IMR-90 (cell line): ENCODE measurements around the gene CALN1. TPM values are rescaled to one million over a fixed set of nuclear protein-coding genes. Genes with fewer than 3 reads are reported as not detected.

Experiments used
- ATAC-seq: fragments of 200-7000 bp; cut with Tn5 transposase; 2 replicates; pipeline ENCODE4 v1.9.1; 2020; ENCODE audit warnings: low read depth, mild to moderate bottlenecking, moderate library complexity
- BruUV-seq: library from RNA; stranded (reverse); fragments of 400-500 nt; replicated peaks from 2 replicates; lab custom pipeline; 2021; lab: Mats Ljungman, UMichigan
- CTCF ChIA-PET: fragments of 300-600 bp; formaldehyde crosslinking; extraction: SDS; loops from one replicate; lab custom pipeline; 2021; ENCODE audit warnings: antibody characterized with exemption; lab: Yijun Ruan, JAX
- POLR2A ChIA-PET: fragments of 300-600 bp; sonication (Branson Sonifier 250); formaldehyde crosslinking; loops from one replicate; lab custom pipeline; 2022; ENCODE audit warnings: antibody characterized with exemption; ENCODE audit not compliant: unreplicated experiment; lab: Charles Lee
- DNase-seq: peaks from one replicate; pipeline ENCODE4 v3.0.0; 2013
- H2AFZ ChIP-seq: replicated peaks from 2 replicates; pipeline ENCODE3; 2013; ENCODE audit warnings: low read length, mild to moderate bottlenecking; ENCODE audit not compliant: poor library complexity
- H2AK5ac ChIP-seq: 2 replicates; pipeline ENCODE4 v1.6.1; 2013; ENCODE audit warnings: low read depth, low read length, inconsistent platforms
- H2AK9ac ChIP-seq: replicated peaks from 2 replicates; pipeline ENCODE3; 2013; ENCODE audit warnings: mild to moderate bottlenecking, low read depth, low read length, moderate library complexity; ENCODE audit not compliant: poor library complexity
- H2BK120ac ChIP-seq: 2 replicates; pipeline ENCODE4 v1.6.1; 2013; ENCODE audit warnings: low read depth, low read length, inconsistent platforms
- H2BK15ac ChIP-seq: 3 replicates; pipeline ENCODE4 v1.6.1; 2013; ENCODE audit warnings: low read depth, low read length, inconsistent platforms
- H2BK20ac ChIP-seq: 2 replicates; pipeline ENCODE4 v1.6.1; 2013; ENCODE audit warnings: low read depth, mild to moderate bottlenecking, inconsistent platforms, low read length, moderate library complexity
- H2BK5ac ChIP-seq: 2 replicates; pipeline ENCODE4 v1.6.1; 2013; ENCODE audit warnings: mild to moderate bottlenecking, low read depth, low read length, inconsistent platforms; ENCODE audit not compliant: poor library complexity, severe bottlenecking
- H3K14ac ChIP-seq: replicated peaks from 2 replicates; pipeline ENCODE4 v1.6.1; 2013; ENCODE audit warnings: low read depth, low read length, inconsistent platforms
- H3K18ac ChIP-seq: 2 replicates; pipeline ENCODE4 v1.6.1; 2013; ENCODE audit warnings: low read depth, low read length, control low read depth
- H3K23ac ChIP-seq: 2 replicates; pipeline ENCODE4 v1.6.1; 2013; ENCODE audit warnings: low read depth, low read length, inconsistent platforms
- H3K27ac ChIP-seq: 2 replicates; pipeline ENCODE4 v1.5.1; 2013; ENCODE audit warnings: mild to moderate bottlenecking, control low read depth, low read length; ENCODE audit not compliant: insufficient read depth
- H3K27me3 ChIP-seq: 2 replicates; pipeline ENCODE4 v1.6.1; 2013; ENCODE audit warnings: low read length; ENCODE audit not compliant: control insufficient read depth, insufficient read depth
- H3K36me3 ChIP-seq: 2 replicates; pipeline ENCODE4 v1.6.1; 2013; ENCODE audit warnings: low read length, mixed read lengths; ENCODE audit not compliant: control insufficient read depth, insufficient read depth
- H3K4ac ChIP-seq: 2 replicates; pipeline ENCODE4 v1.6.1; 2013; ENCODE audit warnings: low read depth, low read length, inconsistent platforms
- H3K4me1 ChIP-seq: 2 replicates; pipeline ENCODE4 v1.6.1; 2013; ENCODE audit warnings: low read length, mixed read lengths; ENCODE audit not compliant: control insufficient read depth, insufficient read depth
- H3K4me2 ChIP-seq: 2 replicates; pipeline ENCODE4 v1.6.1; 2013; ENCODE audit warnings: low read depth, mild to moderate bottlenecking, control low read depth, low read length, moderate library complexity
- H3K4me3 ChIP-seq: 2 replicates; pipeline ENCODE4 v1.5.1; 2013; ENCODE audit warnings: low read depth, mild to moderate bottlenecking, control low read depth, low read length, moderate library complexity; ENCODE audit not compliant: insufficient read depth
- H3K56ac ChIP-seq: 2 replicates; pipeline ENCODE4 v1.6.1; 2013; ENCODE audit warnings: low read length, inconsistent platforms; ENCODE audit not compliant: insufficient read depth; ENCODE audit errors: extremely low read depth
- H3K79me1 ChIP-seq, 2 experiments: 2 replicates each; pipeline ENCODE4 v1.6.1; 2013; ENCODE audit warnings: low read length in 2 of 2, inconsistent platforms in 1 of 2, low read depth in 1 of 2
- H3K9ac ChIP-seq: 2 replicates; pipeline ENCODE4 v1.6.1; 2013; ENCODE audit warnings: low read depth, low read length, control low read depth
- H3K9me1 ChIP-seq: 2 replicates; pipeline ENCODE4 v1.6.1; 2013; ENCODE audit warnings: low read length, inconsistent platforms; ENCODE audit not compliant: insufficient read depth
- H3K9me3 ChIP-seq: 2 replicates; pipeline ENCODE4 v1.6.1; 2013; ENCODE audit warnings: low read length; ENCODE audit not compliant: control insufficient read depth, insufficient read depth
- H4K20me1 ChIP-seq: 2 replicates; pipeline ENCODE4 v1.6.1; 2013; ENCODE audit warnings: low read length, inconsistent platforms; ENCODE audit not compliant: insufficient read depth
- H4K5ac ChIP-seq: 2 replicates; pipeline ENCODE4 v1.6.1; 2013; ENCODE audit warnings: mild to moderate bottlenecking, low read depth, low read length, control low read depth
- H4K8ac ChIP-seq, 2 experiments: 2 replicates each; pipeline ENCODE4 v1.6.1; 2013; ENCODE audit warnings: low read depth in 2 of 2, low read length in 2 of 2, control low read depth in 1 of 2, inconsistent platforms in 1 of 2
- H4K91ac ChIP-seq: 2 replicates; pipeline ENCODE4 v1.6.1; 2013; ENCODE audit warnings: low read depth, low read length, inconsistent platforms; ENCODE audit not compliant: insufficient read depth
- CEBPB ChIP-seq: IDR thresholded peaks from 2 replicates; pipeline ENCODE4 v1.6.1; 2012; ENCODE audit warnings: low read depth, low read length, improper control_type of control experiment
- CTCF ChIP-seq: conservative IDR thresholded peaks from 2 replicates; pipeline ENCODE4 v1.5.1; 2012; ENCODE audit warnings: mild to moderate bottlenecking, low read depth, low read length, improper control_type of control experiment
- ELK1 ChIP-seq: fragments of 150-350 bp; IDR thresholded peaks from 2 replicates; pipeline ENCODE4 v1.6.1; 2016; ENCODE audit warnings: low read depth, mild to moderate bottlenecking, low read length, moderate library complexity, borderline replicate concordance
- FOS ChIP-seq: fragments of 150-350 bp; IDR thresholded peaks from 2 replicates; pipeline ENCODE4 v1.6.1; 2016; ENCODE audit warnings: low read depth, low read length
- NFE2L2 ChIP-seq: fragments of 150-350 bp; IDR thresholded peaks from 2 replicates; pipeline ENCODE4 v1.6.1; 2016; ENCODE audit warnings: low read depth, mild to moderate bottlenecking, low read length
- POLR2A ChIP-seq: IDR thresholded peaks from 2 replicates; pipeline ENCODE4 v1.6.1; 2012; ENCODE audit warnings: mild to moderate bottlenecking, low read depth, low read length
- RAD21 ChIP-seq: IDR thresholded peaks from 2 replicates; pipeline ENCODE4 v1.6.1; 2012; ENCODE audit warnings: low read length, improper control_type of control experiment
- RCOR1 ChIP-seq: IDR thresholded peaks from 2 replicates; pipeline ENCODE4 v1.6.1; 2012; ENCODE audit warnings: mild to moderate bottlenecking, low read length, improper control_type of control experiment; ENCODE audit not compliant: insufficient replicate concordance
- WGBS, 2 experiments: methylation state at CpG; one replicate each; pipeline versions ENCODE4 v1.1.5 to v1.1.7; 2013; ENCODE audit warnings: missing lambda C conversion rate in 2 of 2; ENCODE audit not compliant: insufficient read length in 1 of 2; ENCODE audit errors: extremely low coverage in 2 of 2; 5-methylcytosine and 5-hydroxymethylcytosine counted together
- dilution Hi-C: fragments of 300-500 bp; cut with HindIII; formaldehyde crosslinking; loops from one replicate; pipeline ENCODE4 v1.14.3; 2018; ENCODE audit warnings: low sequenced_read_pairs; ENCODE audit not compliant: unreplicated experiment
- in situ Hi-C: fragments of 300-500 bp; cut with MboI; formaldehyde crosslinking; loops from 3 replicates; pipeline ENCODE4 v1.14.3; 2019; ENCODE audit warnings: low sequenced_read_pairs, inconsistent platforms, mixed read lengths
- intact Hi-C: fragments of 100-400 bp; cut with micrococcal nuclease; formaldehyde crosslinking; loops from 2 replicates; pipeline ENCODE4 v1.10.0; 2022
- polyA plus RNA-seq, 3 experiments: library from polyadenylated mRNA; depleted of rRNA; stranded (reverse); fragments of >200 nt; gene quantifications; 2 replicates each; pipeline ENCODE4 v1.2.3, GENCODE V29; 2012; ENCODE audit warnings: low replicate concordance in 1 of 3
- total RNA-seq: library from RNA; depleted of rRNA; stranded (reverse); fragments of >200 nt; gene quantifications from 2 replicates; pipeline ENCODE4 v1.2.3, GENCODE V29; 2012

CALN1 gene
- total and polyA plus RNA-seq, 2 of the 4 experiments (the other 2 are of a cell fraction): not detected

GRCh38 chr7:72391821-72392377, 20.2 kb downstream of the CALN1 start:
- ChIA-PET POLR2A (no interaction called here), CTCF (no interaction called here)
- ATAC-seq (no peak), DNase-seq (no peak)
- no peaks in the 10 kb centered on the region for H3K4me1 ChIP-seq
- H3K23ac ChIP-seq: no peak overlapping the region
- dilution Hi-C loops: no loop called here
- H4K5ac ChIP-seq: no peak overlapping the region
- no peak overlapping the region for H3K14ac ChIP-seq
- no TSS peak for BruUV-seq
- no peak overlapping the region for H3K27ac ChIP-seq
- H2AK9ac ChIP-seq: no peak overlapping the region
- intact Hi-C loops: no loop called here
- H3K9me3 ChIP-seq: peaks cover 8% of the 10 kb centered on the region; the same call in 1 of the 2 replicates
- H2AFZ ChIP-seq: no peak overlapping the region
- WGBS, 2 experiments: 80% methylated on average over 2 of the region's 7 CpGs; no CpG with 5 or more reads in 1 of the 2 experiments
- H3K9ac ChIP-seq: no peak overlapping the region
- H3K4ac ChIP-seq: no peak overlapping the region
- H4K8ac ChIP-seq: no peak overlapping the region
- H2BK5ac ChIP-seq: no peak overlapping the region
- H3K4me2 ChIP-seq: no peak overlapping the region
- no peak overlapping the region for H2AK5ac ChIP-seq
- H4K91ac ChIP-seq: no peak overlapping the region
- no peaks in the 10 kb centered on the region for H3K36me3 ChIP-seq
- H2BK20ac ChIP-seq: no peak overlapping the region
- no peaks in the 10 kb centered on the region for H3K79me1 ChIP-seq
- no peaks in the 10 kb centered on the region for H3K9me1 ChIP-seq
- TF ChIP-seq CTCF (no peak), ELK1 (no peak), NFE2L2 (no peak), FOS (no peak), RAD21 (no peak), RCOR1 (no peak), POLR2A (no peak), CEBPB (no peak)
- no peak overlapping the region for H3K56ac ChIP-seq
- H3K4me3 ChIP-seq: no peak overlapping the region
- no peaks in the 10 kb centered on the region for H3K27me3 ChIP-seq
- no peak overlapping the region for H2BK15ac ChIP-seq
- no peak overlapping the region for H3K18ac ChIP-seq
- H2BK120ac ChIP-seq: no peak overlapping the region
- in situ Hi-C loops: no loop called here
- no peaks in the 10 kb centered on the region for H4K20me1 ChIP-seq
